Ammon's horn (tissue), 1 donor: ENCODE data around the gene LAMTOR1.
"Not testable (repeated sequence)": the region's sequence is repeated elsewhere in the genome, so short reads cannot be mapped to it uniquely, and the experiment has no call there.

Source experiments
- DNase-seq: peaks from one replicate; pipeline ENCODE4 v3.0.0-alpha.2; 2016; ENCODE audit warnings: low spot score

Gene LAMTOR1

DNA sequence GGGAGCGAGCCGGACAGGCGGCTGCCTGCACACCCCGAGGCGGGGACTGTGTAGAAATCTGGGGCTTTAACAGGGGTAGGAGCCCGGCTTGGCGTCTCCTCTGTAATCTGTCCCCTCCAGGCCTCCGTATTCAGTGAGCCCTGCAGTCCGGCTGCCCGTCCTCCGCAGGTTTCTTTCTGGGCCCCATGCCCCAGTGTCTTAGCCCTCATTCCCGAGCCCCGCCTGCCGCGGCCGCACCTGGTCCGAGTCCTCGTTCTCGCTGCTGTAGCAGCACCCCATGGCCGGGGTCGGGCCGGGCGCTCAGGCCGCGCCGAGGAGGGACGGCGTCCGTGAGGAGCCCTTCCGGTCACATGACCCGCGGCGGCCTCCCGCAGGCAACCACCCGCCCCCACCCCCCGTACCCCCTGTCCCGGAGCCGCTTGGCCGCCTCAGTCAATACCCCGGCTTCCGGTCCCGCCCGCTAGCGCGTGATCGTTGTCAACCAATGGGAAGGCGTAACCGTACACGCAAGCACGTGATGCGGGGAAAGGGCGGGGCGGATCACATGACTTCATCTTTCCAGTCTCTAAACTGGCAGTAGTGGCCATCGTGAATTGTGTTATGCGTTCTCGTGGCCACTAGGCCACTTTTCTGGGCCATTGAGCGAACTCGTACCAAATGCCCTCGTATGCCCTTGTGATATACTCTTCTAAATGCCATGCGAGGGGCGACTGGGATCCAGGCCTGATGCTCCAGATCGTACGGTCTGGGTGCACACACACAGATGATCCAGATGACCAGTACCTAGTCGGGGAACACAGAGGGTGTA, at the start of gene LAMTOR1:
Gene LAMTOR1 (minus strand): TSS at position 352 of the 808 bp plus-strand sequence. CDS start 73 bp downstream, at position 279.
- peak; percentile 98 for DNase-seq

DNA sequence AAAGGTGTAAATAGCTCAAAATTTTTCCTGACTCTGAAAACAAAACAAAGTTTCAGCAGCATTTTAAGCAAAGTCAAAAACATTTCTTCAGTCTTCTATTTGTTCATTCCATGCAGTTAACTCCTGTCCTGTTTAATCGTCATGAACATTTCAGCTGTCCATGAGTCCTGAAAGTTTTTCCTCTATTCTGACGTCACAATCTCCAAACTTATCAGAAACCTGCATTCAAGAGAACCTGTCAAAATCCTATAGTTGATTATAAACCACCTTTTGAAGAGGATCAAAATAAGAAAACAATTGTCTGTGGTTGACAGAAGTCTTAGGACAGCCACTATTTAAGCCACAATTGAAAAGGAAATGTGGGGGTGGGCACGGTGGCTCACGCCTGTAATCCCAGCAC, 47.8 kb upstream of the LAMTOR1 start:
- DNase-seq = no peak

DNA sequence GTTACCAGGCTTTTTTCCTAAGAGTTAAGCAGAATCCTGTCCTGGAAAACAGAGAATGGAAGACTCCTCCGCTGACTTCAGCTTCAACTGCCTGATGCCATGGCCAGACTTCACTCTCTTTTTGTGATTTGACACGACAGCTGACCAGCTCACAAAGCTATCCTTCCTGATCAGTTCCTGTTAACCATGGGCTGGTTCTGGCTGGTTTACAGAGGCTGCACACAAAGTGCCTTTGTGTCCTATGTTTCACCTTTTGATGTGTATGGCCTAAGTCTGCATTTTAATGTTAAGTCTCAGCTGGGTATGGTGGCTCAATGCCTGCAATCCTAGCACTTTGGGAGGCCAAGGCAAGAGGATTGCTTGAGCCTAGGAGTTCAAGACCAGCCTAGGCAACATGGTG, 43.5 kb upstream of the LAMTOR1 start:
- DNase-seq = no peak

DNA sequence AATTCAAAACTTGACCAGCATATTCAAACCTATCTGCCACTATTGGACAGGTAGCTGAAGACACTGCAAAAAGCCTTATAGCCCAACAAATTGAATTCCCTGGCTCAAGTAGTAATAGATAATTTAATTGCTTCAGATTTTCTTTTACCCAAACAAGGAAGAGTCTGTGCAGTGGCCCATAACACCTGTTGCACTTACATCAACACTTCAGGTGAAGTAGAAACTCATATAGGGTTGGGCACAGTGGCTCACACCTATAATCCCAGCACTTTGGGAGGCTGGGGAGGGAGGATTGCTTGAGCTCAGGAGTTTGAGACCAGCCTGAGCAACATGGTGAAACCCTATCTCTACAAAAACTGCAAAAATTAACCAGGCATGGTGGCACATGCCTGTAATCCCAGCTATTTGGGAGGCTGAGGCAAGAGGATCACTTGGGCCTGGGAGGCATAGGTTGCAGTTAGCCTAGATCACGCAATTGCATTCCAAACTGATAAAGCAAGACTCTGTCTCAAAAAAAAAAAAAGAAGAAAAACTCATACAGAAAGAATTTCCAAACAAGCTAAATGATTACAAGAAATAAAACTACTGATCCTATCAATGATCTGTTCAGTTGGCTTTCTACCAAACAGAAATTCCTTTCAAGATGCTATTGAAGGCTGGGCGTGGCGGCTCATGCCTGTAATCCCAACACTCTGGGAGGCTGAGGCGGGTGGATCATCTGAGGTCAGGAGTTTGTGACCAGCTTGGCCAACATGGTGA, 41.9 kb upstream of the LAMTOR1 start:
- DNase-seq = no peak

DNA sequence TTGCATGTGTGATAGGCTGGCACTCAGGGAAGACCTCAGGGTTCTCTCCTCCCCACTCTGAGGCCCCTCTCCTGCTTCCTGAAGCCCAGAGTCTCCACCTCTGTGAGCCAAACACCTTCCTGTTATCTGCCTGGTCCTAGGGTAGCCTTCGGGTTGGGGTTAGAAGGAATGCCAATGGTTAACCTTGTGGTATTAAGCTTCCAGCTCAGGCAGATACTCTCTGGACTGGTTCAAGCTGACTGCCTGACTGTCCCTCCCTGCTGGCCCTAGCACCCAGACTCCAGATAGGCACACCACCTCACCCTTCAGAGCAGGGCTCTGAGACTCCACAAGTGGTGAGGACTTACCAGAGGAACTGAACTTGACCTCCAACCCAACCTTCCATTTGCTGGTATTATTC, 39.4 kb upstream of the LAMTOR1 start:
- not testable (repeated sequence) for DNase-seq

DNA sequence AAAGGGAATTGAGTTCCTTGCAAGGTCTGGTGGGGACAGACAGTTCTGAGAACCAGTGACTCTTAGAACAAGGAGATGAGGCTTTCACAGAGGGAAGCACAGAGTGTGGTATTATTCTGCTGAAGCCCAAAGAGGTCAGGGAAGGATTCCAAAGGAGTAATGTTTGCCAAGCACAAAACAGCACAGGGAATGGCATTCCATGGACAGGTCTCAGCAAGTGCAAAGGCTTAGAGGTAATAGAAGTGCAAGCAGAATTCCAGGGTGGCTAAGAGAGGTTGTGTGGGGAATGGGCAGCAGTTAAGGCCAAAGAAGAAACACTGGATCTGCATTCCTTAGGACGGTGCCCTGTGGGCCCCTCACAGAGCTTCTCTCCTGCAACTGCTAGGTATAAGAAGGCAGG, 39.0 kb upstream of the LAMTOR1 start:
- not testable (repeated sequence) for DNase-seq

DNA sequence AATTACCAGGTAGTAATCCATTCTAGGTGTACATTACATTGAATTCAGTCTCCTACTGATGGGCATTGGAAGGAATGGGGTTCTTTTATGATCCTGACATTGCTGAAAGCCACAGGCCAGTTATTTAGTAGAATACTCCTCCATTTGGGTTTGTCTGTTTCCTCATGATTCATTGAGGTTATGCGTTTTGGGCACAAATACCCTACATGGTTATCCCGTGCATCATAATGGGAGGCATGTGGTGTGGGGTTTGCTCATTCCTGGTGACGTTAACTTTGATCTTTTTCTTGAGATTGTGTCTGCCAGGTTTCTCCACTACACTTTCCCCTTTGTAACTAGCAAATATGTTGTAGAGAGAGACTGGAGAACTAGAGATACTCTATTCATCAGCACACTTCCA, 38.0 kb upstream of the LAMTOR1 start:
- DNase-seq = no peak

DNA sequence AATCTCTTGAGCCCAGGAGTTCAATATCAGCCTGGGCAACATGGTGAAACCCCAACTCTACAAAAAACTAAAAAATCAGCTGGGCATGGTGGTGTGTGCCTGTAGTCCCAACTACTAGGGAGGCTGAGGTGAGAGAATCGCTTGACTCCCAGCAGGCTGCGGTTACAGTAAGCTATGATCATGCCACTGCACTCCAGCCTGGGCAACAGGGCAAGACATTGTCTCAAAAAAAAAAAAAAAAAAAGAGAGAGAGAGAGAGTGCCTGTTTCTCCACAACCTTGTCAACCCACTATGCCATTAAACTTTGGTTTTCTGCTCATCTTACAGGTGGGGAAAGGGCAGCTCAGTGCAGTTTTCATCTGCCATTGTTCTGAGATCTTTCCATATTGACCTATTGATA, 37.6 kb upstream of the LAMTOR1 start:
- DNase-seq = no peak

DNA sequence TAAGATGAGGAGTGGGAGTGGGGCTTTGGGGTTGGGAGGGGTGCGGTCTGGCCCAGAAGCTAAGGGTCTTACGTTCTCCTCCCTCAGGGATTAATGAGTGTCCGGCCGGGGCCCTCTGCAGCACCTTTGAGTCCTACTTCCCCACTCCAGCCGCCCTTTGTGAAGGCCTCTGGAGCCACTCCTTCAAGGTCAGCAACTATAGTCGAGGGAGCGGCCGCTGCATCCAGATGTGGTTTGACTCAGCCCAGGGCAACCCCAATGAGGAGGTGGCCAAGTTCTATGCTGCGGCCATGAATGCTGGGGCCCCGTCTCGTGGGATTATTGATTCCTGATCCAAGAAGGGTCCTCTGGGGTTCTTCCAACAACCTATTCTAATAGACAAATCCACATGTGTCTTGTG, 36.4 kb upstream of the LAMTOR1 start:
- no peak for DNase-seq

DNA sequence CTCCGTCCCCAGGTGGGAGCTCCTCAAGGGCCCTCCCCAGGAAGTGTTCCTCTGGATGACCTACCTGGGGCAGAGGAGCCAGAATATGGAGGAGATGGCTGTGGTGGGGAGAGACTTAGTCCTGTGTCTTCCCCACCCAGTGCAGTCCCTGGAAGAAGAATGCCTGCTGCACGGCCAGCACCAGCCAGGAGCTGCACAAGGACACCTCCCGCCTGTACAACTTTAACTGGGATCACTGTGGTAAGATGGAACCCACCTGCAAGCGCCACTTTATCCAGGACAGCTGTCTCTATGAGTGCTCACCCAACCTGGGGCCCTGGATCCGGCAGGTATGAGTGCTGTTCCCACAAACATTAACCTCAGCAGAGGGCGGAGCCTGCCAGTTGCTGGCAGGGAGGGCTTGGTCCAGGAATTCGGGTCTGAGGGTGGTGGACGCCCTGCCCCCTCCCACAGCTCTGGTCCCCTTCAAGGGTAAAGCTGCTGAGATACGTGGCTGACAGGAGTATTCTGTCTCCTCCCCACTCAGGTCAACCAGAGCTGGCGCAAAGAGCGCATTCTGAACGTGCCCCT, 35.8 kb upstream of the LAMTOR1 start:
- DNase-seq = no peak

DNA sequence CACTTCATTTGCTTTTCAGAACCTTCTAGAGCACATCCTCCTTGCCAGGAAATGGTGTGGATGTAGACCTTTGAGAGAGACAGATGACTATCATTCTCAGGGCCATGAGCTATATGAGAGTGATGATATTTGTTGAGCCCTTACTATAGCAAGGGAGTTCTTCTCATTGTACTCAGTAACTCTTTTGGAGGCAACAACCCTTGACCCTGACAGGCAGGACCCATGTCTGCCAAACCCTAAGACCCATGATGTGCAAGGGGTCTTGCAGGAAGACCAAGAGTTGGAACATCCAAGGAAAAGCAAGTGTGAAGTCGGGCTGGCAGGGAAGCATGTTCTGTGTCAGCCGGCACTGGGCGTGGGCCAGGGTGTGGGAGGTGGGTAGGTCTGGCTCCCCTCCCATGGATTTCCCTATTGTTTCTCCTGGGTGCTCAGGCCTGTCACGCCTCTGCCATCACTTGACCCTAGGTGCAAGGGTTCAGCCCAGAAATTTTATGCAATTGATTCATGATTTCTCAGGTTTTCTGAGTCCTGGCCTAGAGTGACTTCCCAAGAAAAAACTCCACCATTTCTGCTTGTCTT, 33.7 kb upstream of the LAMTOR1 start:
- DNase-seq = no peak

DNA sequence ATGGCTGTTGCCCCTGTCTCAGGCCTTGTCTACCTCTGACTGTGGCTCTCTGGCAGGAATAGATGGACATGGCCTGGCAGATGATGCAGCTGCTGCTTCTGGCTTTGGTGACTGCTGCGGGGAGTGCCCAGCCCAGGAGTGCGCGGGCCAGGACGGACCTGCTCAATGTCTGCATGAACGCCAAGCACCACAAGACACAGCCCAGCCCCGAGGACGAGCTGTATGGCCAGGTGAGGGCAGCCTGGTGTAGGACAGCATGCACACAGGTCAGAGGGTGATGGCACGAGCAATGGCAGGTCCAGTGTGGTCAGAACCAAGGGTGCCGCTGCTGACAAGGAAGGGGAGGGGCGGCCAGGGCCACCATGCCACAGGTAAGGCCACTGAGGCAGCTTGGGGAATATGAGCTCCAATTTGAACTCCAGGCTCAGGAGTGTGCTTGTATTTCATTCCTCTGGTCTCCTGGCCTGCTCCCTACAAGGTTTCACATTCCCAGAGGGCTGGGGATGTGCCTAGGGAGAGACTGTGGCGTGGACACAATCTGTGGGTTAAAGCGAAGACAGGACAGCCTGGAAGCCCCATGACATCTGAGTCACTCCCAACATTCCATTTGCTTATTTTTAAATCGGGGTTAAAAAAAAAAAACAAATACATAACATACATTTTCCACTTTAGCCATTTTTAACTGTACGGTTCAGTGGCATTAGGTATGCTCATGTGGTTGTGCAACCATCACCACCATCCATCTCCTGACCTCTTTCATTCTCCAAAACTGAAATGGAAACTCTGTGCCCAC, 33.0 kb upstream of the LAMTOR1 start:
- no peak for DNase-seq

DNA sequence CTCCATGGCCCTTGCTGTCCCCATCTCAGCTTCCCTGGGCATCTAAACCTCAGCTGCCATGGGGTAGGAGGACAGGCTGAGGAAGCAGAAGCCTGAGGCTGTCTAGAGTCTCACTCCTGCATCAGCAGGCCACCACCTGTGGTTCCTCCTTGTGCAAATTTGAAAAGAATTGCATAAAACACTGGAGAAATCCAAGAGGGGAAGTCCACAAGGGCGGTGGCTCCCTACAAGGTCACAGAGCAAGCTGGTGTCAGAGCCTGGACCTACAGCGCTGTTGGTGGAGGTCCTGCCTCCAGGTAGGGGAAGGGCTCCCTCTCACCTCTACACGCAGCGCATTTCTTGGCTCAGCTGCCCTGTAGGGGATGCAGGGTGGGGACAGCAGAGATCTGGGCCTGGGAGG, 32.4 kb upstream of the LAMTOR1 start, which contains the start of gene FOLR3:
Gene FOLR3 (plus strand): TSS at position 253 of the 400 bp plus-strand sequence. CDS start 228 bp downstream, outside the sequence.
- not testable (repeated sequence) for DNase-seq

DNA sequence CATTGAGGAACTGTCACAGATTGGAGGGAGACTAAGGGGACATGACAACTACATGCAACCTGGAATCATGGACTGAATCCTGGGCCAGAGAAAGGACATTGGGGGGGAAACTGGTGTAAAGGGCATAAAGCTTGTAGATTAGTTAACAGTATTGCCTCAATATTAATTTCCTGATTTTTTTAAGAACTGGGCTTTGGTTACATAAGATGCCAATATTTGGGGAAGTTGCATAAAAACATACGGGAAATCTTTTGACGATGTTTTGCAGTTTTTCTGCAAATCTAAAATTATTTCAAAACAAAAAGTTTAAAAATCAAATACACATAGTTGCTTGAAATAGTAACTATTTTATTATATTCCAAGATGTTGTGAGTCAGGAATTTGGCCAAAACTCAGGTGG, 29.5 kb upstream of the LAMTOR1 start:
- no peak for DNase-seq

DNA sequence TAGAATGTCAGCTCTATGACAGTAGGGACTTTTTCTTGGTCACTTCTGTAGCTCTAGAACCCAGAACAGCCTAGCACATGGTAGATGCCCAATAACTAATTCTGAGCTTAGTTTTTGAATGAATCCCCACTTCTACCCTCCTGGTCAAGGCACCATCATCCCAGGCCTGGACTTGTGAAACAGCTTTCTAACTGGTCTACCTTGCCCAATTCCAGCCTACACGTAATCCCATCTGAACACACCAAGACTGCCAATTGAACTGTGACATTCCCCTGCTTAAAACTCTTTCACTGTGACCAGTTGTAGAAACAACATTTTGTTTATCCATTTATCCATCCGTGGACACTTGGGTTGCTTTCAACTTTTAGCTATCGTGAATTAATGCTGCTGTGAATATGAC, 26.3 kb upstream of the LAMTOR1 start:
- DNase-seq = no peak

DNA sequence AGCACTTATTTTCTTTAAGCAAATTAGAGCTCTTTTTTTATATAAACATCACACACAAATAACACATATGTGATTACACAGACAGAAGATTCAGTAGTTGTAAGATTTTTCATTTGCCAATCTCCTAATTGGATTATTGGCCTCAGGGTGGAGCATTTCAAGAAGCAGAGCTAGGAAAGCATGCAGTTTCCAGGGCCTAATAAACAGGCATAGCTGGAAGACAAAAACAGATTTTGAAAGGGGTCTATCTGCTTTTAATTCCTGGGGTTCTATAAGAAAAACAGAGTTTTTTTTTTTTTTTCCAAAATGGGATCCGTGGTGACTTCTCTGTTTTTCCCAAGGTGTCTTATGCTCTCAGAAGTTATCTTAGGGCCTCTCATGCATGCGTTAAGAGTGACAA, 24.8 kb upstream of the LAMTOR1 start:
- no peak for DNase-seq

DNA sequence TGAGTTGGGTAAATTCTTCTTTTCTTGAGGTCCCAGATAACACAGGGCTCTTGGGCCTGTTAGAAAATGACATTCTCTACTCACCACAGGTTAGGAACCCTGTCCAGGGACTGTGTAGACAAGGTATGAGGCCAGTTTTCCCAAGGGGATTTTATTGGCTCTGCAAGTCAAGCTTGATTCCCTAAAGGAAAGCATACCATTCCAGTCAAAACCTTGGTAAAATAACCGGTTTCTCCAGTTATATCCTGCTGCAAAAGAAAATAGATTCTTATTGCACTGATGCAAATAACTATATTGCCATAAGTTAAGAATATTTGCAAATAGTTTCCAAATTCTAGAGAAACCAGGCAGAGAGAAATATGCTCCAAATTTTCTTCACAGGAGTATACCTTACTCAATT, 22.9 kb upstream of the LAMTOR1 start:
- DNase-seq = no peak

DNA sequence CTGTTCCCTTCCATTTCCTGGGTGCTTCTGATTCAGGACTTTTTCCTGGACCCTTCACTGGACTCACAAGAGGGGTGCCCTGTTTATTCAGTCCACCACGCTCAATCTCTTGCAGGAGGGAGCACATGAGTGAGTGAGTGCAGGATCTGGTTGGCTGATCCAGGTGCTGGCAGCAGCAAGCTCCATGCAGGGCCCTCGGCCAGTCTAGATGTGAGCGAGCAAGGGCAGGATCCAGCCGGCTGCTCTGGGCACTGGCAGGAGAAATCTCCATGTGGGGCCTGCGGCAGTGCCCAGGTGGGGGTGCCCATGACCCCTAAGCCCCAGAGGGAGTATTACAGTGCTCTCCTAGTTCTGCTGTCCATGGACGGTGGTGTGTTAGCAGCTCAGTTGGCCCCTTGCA, 20.9 kb upstream of the LAMTOR1 start:
- DNase-seq = no peak

DNA sequence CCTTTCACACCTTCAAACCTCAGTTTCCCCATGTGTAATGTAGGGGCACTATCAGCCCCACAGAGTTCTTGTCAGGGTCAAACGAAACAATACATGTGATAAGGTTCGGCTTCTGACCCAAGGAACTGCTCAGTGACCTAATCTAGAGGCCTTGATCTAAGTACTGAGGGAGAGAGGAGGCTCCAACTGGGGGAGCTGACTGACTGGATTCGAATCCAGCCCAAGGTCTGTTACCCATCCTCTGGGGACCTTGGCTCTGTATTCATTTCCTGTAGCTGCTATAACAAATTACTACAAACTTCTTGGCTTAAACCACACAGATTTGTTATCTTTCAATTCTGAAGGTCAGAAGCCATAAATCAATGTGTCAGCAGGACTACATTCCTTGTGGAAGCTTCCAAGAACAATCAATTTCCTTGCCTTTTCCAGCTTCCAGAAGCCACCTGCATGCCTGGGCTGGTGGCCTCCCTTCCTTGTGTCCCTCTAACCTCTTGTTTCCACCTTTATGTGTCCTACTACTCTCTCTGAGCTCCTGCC, 20.1 kb upstream of the LAMTOR1 start:
- DNase-seq = no peak

DNA sequence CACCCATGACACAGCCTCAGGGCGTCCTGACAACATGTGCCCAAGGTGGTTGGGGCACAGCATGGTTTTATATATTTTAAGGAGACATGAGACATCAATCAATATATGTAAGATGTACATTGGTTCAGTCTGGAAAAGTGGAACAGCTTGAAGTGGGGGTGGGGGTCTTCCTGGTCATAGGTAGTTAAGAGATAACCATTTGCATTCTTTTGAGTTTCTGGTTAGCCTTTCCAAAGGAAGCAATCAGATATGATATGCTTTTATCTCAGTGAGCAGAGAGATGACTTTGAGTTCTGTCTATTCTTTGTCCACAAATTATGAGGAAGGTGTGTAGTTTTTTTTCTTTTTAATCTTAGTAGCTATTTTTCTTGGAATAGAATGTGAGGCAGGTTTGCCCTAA, 19.5 kb upstream of the LAMTOR1 start:
- no peak for DNase-seq

DNA sequence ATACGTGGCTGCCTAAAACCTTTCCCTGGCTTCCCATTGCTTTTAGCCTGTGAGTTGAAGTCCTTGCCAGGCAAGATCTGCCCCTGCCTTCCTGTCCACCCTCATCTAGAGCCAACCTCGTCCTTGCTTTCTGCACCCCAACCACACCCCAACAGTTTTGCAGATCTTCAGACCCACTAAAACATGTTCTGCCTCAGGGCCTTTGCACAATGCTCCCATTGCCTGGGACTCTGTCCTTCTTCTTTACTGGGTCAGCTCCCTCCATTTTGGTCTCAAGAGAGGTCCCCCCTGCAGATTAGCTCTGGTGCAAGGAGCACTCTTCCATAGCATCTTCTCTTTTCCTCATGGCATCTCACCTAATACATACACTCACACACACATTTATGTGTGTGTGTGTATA, 17.8 kb upstream of the LAMTOR1 start:
- no peak for DNase-seq

DNA sequence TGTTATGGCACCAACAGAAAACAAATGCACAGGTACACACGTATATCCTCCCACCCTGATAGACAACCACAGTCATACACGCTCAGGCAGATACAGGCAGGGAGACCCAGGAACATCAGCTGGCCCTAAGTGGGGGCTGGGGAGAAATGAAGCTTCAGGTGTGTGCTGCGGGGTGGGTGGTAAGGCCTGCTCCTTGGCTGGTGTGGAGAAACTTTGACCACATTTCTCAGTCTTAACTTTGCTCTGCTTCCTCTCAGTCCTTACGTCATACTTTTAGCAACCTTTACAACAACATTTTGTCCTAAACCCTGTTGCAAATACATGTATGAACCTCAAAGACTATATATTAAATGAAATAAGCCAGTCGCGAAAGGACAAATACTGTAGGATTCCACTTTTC, 16.1 kb upstream of the LAMTOR1 start:
- no peak for DNase-seq
